Astrocyte of the cerebellum (primary cell): Measurements from ENCODE around the gene ITPR2.

Experiments used
- DNase-seq: peaks from one replicate; pipeline ENCODE4 v3.0.0-alpha.2; 2011; ENCODE audit warnings: low read depth
- H3K4me3 ChIP-seq: 2 replicates; pipeline ENCODE4 v1.5.1; 2011; ENCODE audit warnings: mild to moderate bottlenecking, low read depth, low read length, moderate library complexity
- in situ Hi-C: cut with HindIII; loops from 2 replicates; pipeline ENCODE4 v1.10.0; 2017; ENCODE audit warnings: low sequenced_read_pairs
- TF ChIP-seq, protein P1 (sequence below): IDR thresholded peaks from 2 replicates; pipeline ENCODE4 v1.5.1; 2012; ENCODE audit warnings: low read length, low read depth, moderate library complexity, mild to moderate bottlenecking; ENCODE audit errors: missing control alignments

The ITPR2 gene

DNA sequence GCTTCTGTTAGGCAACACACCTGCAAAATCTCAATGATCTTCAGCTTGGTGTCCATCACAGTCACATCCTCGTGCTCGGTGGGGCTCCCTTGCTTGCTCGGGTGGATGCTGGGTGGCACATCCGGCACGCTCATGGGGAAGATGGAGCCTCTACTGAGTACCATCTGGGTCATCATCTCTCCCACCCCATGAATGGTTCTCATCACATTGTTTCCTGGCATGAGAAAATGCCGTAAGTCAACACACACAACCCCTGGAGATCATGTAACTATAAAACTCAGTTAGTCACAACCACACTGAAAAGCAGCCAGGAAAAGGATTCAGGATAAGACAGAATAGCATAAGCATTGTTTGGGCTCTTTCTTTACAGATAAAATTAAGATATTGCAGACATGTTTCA lies 201.1 kb downstream of the ITPR2 start:
- H3K4me3 ChIP-seq, result no peak overlapping the region
- DNase-seq, result peak; percentile 35
- TF ChIP-seq, protein P1, sequence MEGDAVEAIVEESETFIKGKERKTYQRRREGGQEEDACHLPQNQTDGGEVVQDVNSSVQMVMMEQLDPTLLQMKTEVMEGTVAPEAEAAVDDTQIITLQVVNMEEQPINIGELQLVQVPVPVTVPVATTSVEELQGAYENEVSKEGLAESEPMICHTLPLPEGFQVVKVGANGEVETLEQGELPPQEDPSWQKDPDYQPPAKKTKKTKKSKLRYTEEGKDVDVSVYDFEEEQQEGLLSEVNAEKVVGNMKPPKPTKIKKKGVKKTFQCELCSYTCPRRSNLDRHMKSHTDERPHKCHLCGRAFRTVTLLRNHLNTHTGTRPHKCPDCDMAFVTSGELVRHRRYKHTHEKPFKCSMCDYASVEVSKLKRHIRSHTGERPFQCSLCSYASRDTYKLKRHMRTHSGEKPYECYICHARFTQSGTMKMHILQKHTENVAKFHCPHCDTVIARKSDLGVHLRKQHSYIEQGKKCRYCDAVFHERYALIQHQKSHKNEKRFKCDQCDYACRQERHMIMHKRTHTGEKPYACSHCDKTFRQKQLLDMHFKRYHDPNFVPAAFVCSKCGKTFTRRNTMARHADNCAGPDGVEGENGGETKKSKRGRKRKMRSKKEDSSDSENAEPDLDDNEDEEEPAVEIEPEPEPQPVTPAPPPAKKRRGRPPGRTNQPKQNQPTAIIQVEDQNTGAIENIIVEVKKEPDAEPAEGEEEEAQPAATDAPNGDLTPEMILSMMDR, result no peak
- in situ Hi-C loops, result loop anchor here (25.0 kb wide), 1 partner anchor 520 kb away; no protein-coding TSS in a partner anchor

DNA sequence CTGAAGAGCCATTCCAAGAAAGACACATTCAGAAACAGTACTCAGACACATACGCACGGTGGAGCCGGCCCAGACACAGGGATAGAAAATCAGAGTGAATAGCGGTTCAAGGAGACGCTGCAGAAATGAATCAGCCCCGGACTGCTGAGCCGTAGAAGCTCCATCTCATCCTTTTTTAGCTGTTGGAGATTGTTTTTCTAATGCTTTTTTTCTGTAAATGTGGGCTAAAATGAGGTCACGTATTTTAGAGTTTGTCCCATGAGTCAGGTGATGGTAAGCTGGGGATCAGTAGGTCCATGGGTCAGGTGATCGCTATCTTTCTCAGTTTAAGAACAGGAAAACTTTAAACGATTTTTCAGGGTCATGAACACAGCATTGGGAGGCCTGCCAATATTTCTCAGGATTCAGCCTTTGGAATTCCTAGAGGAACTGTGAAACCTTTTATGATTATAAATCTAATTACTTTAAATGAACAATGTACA lies 202.4 kb downstream of the ITPR2 start:
- in situ Hi-C loops, result loop anchor here (25.0 kb wide), 1 partner anchor 518 kb away; no protein-coding TSS in a partner anchor
- no peak overlapping the region for H3K4me3 ChIP-seq

DNA sequence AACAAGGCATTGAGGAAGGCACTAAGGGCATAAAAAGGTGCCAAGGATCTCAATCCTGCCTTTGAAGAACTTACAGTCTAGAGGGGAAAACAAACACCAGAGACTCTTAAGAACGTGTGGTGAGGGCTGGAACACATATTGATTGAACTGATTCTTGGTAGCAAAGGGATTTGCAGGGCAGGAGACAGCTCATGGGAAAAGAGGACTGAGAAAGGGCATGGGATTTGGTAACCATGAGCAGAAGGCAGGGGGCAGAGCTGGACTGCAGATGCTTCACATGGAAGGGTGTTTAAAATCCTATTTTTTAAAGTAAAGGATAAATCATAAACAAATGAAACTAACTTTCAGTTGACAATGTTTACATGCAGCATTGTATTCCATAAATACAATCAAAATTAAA lies 203.1 kb downstream of the ITPR2 start:
- in situ Hi-C loops, result loop anchor here (25.0 kb wide), 1 partner anchor 518 kb away; no protein-coding TSS in a partner anchor
- TF ChIP-seq, protein P1, result peak; percentile 58
- no peak for DNase-seq
- no peak overlapping the region for H3K4me3 ChIP-seq

More for the DNA sequence above, 202.4 kb downstream of the ITPR2 start:
- peak; percentile 59 for DNase-seq
- TF ChIP-seq, protein P1, result peak; percentile 19

DNA sequence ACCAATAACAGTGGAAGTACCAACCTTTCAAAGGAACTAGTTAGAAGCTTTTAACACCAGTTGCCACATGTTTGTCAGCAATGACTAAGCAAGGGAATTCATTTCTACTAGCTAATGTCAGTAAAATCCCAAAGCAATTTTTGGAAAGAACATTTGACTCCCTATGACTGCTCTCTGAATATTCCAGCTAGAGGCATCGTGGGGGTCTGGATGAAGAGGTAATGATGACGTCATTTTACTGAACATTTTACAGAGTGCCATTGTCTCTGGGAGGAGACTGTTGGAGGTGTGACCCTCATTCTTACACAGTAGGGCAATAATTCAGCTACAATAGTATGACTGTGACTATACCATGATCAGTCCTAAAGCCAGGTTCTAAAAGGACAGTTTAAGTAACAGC lies 204.8 kb downstream of the ITPR2 start:
- in situ Hi-C loops, result loop anchor here (25.0 kb wide), 1 partner anchor 516 kb away; no protein-coding TSS in a partner anchor
- H3K4me3 ChIP-seq, result no peak overlapping the region
- TF ChIP-seq, protein P1, result no peak
- DNase-seq, result no peak

DNA sequence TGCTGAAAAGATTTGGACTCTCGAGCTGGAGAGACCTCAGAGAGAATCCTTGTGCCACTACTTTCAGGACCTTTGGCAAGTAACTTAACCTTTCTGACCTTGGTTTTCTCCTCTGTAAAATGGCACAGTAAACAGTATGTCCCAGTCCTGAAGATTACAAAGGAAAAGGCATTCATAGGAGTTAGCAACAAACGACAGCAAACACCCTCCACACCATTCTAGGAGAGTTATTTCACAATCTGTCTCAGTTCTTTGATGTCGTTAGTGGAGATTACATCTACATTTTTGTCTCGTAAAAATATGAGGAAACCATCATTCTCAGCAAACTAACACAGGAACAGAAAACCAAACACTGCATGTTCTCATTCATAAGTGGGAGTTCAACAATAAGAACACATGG lies 205.7 kb downstream of the ITPR2 start:
- DNase-seq, result no peak
- no peak overlapping the region for H3K4me3 ChIP-seq
- TF ChIP-seq, protein P1, result no peak
- in situ Hi-C loops, result loop anchor here (25.0 kb wide), 1 partner anchor 515 kb away; no protein-coding TSS in a partner anchor

DNA sequence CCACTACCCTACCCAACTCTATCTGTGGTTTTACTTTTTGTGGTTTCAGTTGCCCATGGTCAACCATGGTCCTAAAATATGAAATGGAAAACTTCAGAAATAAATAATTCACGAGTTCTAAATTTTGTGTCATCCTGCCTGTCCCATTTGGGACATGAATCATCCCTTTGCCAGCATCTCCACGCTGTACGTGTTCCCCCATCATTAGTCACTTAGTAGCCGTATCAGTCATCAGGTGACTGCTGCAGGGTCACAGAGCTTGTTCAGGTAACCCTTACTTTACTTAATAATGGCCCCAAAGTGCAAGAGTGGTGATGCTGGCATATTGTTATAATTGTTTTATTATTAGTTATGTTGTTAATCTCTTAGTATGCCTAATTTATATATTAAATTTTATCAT lies 209.9 kb downstream of the ITPR2 start:
- TF ChIP-seq, protein P1, result no peak
- in situ Hi-C loops, result no loop called here
- no peak for DNase-seq
- no peak overlapping the region for H3K4me3 ChIP-seq
